ENCODE measurements around the gene FRY.

The FRY gene

GRCh38 chr13:32039528-32039927, 8.0 kb downstream of the FRY start:
- DNase-seq (ENCODE audit: low read depth): no peak
- no peak overlapping the region for H3K4me3 ChIP-seq (replicated peaks; ENCODE audit: low read depth, low read length)
- no peak for TF ChIP-seq CTCF (IDR thresholded peaks at IDR 0.05; ENCODE audit: low read length, missing control alignments)

GRCh38 chr13:32040052-32040642, 8.6 kb downstream of the FRY start:
- no peak overlapping the region for H3K4me3 ChIP-seq (replicated peaks; ENCODE audit: low read depth, low read length)
- no peak for DNase-seq (ENCODE audit: low read depth)
- no peak for TF ChIP-seq CTCF (IDR thresholded peaks at IDR 0.05; ENCODE audit: low read length, missing control alignments)

GRCh38 chr13:32040689-32041088, 9.1 kb downstream of the FRY start:
- H3K4me3 ChIP-seq (replicated peaks; ENCODE audit: low read depth, low read length): no peak overlapping the region
- no peak for TF ChIP-seq CTCF (IDR thresholded peaks at IDR 0.05; ENCODE audit: low read length, missing control alignments)
- DNase-seq (ENCODE audit: low read depth): no peak

- no peak for TF ChIP-seq CTCF (IDR thresholded peaks at IDR 0.05; ENCODE audit: low read length, missing control alignments)
- H3K4me3 ChIP-seq (replicated peaks; ENCODE audit: low read depth, low read length): no peak overlapping the region
- no peak for DNase-seq (ENCODE audit: low read depth)
Measured at GRCh38 chr13:32041429-32041828, 9.9 kb downstream of the FRY start.

- no peak for DNase-seq (ENCODE audit: low read depth)
- no peak for TF ChIP-seq CTCF (IDR thresholded peaks at IDR 0.05; ENCODE audit: low read length, missing control alignments)
- no peak overlapping the region for H3K4me3 ChIP-seq (replicated peaks; ENCODE audit: low read depth, low read length)
Measured at GRCh38 chr13:32042551-32042950, 11.0 kb downstream of the FRY start.

GRCh38 chr13:32044446-32044845, 12.9 kb downstream of the FRY start:
- no peak overlapping the region for H3K4me3 ChIP-seq (replicated peaks; ENCODE audit: low read depth, low read length)
- DNase-seq (ENCODE audit: low read depth): no peak
- no peak for TF ChIP-seq CTCF (IDR thresholded peaks at IDR 0.05; ENCODE audit: low read length, missing control alignments)

GRCh38 chr13:32045537-32045936, 14.0 kb downstream of the FRY start:
- TF ChIP-seq CTCF (IDR thresholded peaks at IDR 0.05; ENCODE audit: low read length, missing control alignments): no peak
- DNase-seq (ENCODE audit: low read depth): no peak
- no peak overlapping the region for H3K4me3 ChIP-seq (replicated peaks; ENCODE audit: low read depth, low read length)

Data from fibroblast of pulmonary artery (primary cell).